ENCODE data around the gene GYS1. TPM values are rescaled to one million over a fixed set of nuclear protein-coding genes. Genes with fewer than 3 reads are reported as not detected.
A peak's percentile ranks its signal among the peaks of the same experiment; 100 is the strongest.
"Not testable (repeated sequence)": the region's sequence is repeated elsewhere in the genome, so short reads cannot be mapped to it uniquely, and the experiment has no call there.

GYS1 gene
- 10 to 100 TPM; 35.9 to 53.8 (median 48.2) TPM for polyA plus RNA-seq (ENCODE audit: insufficient read length in 4 of 4)

DNA sequence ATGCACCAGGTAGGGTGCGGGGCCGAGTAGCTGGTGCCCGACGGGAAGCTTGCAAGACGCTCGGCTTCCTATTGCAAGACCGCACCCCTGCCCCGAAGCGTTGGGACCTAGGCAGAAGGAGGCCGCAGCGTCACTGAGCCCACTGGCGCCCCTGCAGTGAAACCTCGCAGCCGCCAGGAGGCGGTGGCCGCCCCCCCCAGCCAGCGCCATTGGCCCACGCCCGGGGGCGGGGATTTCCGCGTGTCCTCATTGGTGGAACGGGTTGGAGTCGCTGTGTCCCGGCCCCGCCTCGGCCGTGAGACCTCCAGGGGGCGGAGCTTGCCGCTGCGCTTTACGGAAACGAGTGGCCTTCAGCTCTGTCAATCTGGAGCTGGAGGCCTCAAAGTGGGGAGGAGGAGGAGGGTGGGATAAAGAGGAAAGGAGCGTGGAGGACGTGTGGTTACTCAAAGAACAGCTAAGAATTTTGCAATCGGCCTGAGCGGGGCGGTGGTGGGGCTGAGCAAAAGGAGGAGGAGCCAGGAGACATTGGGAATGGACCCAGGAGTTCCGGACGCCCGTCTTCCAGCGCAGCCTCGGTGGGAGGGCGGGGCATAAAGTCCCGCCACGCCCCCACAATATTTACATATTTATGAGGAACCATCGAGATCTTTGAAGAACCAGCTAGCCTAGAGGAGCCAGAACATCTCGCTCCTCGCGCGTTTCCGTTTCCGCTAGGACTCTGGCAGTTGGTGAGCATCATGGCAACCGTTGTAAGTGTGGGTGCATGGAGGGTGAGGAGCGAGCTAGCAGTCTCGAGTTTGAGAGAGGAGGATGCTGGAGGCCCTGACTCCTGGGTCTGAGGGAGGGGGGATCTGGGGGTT lies at the start of gene GYS1, which contains the start of gene RUVBL2:
Gene GYS1 (minus strand): TSS at position 135 of the 860 bp plus-strand sequence. CDS start 197 bp downstream, outside the sequence.
Gene RUVBL2 (plus strand): TSS at position 713 of the 860 bp plus-strand sequence. CDS start 25 bp downstream, at position 738.
- DNase-seq (ENCODE audit: low read depth in 4 of 4, low spot score in 2 of 4): peak; percentile 97 to 99 (median 99)

DNA sequence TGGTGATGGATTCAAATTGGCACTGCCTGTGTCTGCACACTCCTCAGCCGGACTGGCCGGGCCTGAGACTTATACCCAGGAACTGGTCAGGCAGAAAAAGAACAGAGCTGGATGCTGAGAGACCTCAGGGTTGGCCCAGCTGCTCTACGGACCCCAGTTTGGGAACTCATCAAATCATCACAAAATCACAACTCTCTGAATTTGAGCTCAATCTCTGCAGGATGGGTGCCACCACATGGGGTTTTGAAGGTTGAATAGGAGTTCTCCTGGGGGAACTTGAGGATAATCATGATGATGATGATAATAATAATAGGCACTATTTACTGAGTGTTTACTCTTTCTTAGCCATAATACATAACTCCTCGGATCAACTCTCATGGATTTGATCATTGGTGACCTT lies 49.6 kb upstream of the GYS1 start:
- not testable (repeated sequence) for DNase-seq (ENCODE audit: low read depth in 4 of 4, low spot score in 2 of 4)

DNA sequence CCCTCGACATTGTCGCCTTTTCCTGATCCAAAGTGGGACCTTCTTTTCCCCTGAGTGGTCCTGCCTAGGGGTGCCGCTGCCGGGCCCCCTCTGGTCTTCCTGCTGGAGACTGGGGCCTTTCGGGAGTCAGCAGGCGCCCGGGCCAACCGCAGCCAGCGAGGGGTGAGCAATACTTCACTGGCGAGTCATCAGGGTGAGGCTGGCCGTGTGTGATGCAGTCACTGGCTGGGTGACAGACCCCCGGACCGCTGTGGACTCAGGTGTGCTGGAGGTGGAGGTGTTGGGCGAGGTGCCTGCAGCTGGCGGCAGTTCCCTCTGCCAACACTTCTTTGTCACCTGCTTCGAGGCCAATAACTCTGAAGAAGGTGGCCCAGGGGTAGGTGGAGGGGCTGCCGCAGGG lies 49.1 kb upstream of the GYS1 start:
- DNase-seq (ENCODE audit: low read depth in 4 of 4, low spot score in 2 of 4): no peak

DNA sequence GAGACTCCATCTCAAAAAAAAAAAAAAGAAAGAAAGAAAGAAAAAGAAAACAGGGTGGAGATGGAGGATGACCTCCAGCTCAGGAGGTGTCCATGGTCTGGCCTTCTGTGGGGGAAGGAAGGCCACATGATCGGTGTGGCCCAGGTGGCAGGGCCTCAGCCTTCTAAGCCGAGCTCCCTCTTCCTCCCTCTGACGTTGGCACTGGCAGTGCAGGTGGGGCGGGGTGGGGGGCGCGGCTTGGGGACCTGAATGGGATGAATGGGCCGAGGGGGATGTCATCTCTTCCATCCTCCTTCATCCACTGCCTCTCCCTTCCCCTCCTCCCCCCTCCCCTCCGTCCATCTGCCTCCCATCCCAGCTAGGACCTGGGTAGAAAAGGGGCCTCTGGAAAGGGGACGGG lies 46.6 kb upstream of the GYS1 start:
- DNase-seq (ENCODE audit: low read depth in 4 of 4, low spot score in 2 of 4): not testable (repeated sequence)

DNA sequence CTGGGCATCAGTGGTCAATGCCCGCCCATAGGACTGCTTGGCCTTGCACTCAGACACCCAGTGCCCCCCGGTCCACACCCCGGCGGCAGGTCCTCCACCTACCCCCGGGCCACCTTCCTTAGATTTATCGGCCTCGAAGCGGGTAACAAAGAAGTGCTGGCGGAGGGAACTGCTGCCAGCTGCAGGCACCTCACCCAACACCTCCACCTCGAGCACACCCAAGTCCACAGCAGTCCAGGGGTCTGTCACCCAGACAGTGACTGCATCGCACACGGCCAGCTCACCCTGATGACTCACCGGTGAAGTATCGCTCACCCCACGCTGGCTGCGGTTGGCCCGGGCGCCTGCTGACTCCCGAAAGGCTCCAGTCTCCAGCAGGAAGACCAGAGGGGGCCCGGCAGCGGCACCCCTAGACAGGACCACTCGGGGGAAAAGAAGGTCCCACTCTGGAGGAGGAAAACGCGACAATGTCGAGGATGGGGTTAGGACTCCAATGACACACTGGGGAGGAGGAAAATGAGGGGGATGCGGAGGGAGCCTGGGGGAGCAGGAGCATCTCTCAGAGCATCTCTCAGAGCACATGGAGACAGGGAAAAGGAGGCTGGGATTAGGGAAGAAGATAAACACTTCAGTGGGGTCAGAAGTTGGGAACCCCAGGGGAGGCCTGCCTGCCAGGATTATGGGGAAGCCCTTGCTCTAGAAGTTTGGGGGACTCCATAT lies 45.6 kb upstream of the GYS1 start:
- not testable (repeated sequence) for DNase-seq (ENCODE audit: low read depth in 4 of 4, low spot score in 2 of 4)

DNA sequence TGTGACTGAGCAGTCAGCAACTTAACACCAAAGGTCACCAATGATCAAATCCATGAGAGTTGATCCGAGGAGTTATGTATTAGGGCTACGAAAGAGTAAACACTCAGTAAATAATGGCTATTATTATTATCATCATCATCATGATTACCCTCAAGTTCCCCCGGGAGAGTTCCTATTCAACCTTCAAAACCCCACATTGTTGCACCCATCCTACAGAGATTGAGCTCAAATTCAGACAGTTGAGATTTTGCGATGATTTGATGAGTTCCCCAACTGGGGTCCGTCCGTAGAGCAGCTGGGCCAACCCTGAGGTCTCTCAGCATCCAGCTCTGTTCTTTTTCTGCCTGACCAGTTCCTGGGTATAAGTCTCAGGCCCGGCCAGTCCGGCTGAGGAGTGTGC lies 45.0 kb upstream of the GYS1 start:
- not testable (repeated sequence) for DNase-seq (ENCODE audit: low read depth in 4 of 4, low spot score in 2 of 4)

DNA sequence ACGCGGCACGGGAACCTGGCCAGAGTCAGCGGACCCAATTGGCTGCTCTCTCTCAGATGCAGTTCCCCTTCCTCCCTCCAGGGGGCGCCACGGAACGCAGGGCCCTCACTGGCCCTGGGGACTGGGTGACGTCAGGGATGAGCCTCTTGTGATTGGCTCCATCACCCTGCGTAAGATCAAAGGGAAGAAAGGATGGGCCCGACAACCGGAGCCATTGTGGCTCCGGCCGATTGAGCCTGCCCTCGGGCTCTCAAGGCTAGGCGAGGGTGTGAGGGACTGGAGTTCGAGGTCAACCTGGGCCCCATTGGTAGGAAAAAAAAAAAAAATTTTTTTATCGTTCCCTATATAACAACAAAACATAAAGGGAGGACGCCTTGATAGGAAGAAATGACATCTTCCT lies 43.7 kb upstream of the GYS1 start, which contains the start of gene CGB1:
Gene CGB1 (minus strand): TSS at position 81 of the 400 bp plus-strand sequence. CDS start 184 bp downstream, outside the sequence.
- not testable (repeated sequence) for DNase-seq (ENCODE audit: low read depth in 4 of 4, low spot score in 2 of 4)

DNA sequence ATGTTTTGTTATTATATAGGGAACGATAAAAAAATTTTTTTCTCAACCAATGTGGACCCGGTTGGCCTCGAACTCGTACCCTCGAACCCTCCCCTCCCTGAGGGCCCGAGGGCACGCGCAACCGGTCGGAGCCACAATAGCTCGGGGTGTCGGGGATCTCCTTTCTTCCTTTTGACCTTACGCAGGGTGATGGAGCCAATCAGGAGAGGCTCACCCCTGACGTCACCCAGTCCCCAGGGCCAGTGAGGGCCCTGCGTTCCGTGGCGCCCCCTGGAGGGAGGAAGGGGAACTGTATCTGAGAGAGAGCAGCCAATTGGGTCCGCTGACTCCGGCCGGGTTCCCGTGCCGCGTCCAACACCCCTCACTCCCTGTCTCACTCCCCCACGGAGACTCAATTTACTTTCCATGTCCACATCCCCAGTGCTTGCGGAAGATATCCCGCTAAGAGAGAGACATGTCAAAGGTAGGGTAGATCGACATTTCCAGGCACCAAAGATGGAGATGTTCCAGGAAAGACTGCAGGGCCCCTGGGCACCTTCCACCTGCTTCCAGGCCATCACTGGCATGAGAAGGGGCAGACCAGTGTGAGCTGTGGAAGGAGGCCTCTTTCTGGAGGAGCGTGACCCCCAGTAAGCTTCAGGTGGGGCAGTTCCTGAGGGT lies 38.7 kb upstream of the GYS1 start, which contains the start of gene CGB2:
Gene CGB2 (plus strand): TSS at position 249 of the 660 bp plus-strand sequence. CDS start 206 bp downstream, at position 455.
- not testable (repeated sequence) for DNase-seq (ENCODE audit: low read depth in 4 of 4, low spot score in 2 of 4)

DNA sequence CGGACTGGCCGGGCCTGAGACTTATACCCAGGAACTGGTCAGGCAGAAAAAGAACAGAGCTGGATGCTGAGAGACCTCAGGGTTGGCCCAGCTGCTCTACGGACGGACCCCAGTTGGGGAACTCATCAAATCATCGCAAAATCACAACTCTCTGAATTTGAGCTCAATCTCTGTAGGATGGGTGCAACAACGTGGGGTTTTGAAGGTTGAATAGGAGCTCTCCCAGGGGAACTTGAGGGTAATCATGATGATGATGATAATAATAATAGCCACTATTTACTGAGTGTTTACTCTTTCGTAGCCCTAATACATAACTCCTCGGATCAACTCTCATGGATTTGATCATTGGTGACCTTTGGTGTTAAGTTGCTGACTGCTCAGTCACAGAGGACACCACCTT lies 37.2 kb upstream of the GYS1 start:
- DNase-seq (ENCODE audit: low read depth in 4 of 4, low spot score in 2 of 4): not testable (repeated sequence)

DNA sequence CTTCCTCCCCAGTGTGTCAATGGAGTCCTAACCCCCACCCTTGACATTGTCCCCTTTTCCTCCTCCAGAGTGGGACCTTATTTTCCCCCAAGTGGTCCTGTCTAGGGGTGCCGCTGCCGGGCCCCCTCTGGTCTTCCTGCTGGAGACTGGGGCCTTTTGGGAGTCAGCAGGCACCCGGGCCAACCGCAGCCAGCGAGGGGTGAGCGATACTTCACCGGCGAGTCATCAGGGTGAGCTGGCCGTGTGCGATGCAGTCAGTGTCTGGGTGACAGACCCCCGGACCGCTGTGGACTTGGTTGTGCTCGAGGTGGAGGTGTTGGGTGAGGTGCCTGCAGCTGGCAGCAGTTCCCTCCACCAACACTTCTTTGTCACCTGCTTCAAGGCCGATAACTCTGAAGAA lies 36.6 kb upstream of the GYS1 start:
- DNase-seq (ENCODE audit: low read depth in 4 of 4, low spot score in 2 of 4): not testable (repeated sequence)

DNA sequence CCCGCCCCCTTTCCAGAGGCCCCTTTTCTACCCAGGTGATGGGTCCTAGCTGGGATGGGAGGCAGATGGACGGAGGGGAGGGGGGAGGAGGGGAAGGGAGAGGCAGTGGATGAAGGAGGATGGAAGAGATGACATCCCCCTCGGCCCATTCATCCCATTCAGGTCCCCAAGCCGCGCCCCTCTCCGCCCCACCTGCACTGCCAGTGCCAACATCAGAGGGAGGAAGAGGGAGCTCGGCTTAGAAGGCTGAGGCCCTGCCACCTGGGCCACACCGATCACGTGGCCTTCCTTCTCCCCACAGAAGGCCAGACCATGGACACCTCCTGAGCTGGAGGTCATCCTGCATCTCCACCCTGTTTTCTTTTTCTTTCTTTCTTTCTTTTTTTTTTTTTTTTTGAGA lies 35.6 kb upstream of the GYS1 start:
- DNase-seq (ENCODE audit: low read depth in 4 of 4, low spot score in 2 of 4): not testable (repeated sequence)

DNA sequence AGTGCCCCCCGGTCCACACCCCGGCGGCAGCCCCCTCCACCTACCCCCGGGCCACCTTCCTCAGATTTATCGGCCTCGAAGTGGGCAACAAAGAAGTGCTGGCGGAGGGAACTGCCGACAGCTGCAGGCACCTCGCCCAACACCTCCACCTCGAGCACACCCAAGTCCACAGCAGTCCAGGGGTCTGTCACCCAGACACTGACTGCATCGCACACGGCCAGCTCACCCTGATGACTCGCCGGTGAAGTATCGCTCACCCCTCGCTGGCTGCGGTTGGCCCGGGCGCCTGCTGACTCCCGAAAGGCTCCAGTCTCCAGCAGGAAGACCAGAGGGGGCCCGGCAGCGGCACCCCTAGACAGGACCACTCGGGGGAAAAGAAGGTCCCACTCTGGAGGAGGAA lies 32.5 kb upstream of the GYS1 start:
- not testable (repeated sequence) for DNase-seq (ENCODE audit: low read depth in 4 of 4, low spot score in 2 of 4)

DNA sequence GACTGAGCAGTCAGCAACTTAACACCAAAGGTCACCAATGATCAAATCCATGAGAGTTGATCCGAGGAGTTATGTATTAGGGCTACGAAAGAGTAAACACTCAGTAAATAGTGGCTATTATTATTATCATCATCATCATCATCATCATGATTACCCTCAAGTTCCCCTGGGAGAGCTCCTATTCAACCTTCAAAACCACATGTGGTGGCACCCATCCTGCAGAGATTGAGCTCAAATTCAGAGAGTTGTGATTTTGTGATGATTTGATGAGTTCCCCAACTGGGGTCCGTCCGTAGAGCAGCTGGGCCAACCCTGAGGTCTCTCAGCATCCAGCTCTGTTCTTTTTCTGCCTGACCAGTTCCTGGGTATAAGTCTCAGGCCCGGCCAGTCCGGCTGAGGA lies 32.0 kb upstream of the GYS1 start:
- not testable (repeated sequence) for DNase-seq (ENCODE audit: low read depth in 4 of 4, low spot score in 2 of 4)

DNA sequence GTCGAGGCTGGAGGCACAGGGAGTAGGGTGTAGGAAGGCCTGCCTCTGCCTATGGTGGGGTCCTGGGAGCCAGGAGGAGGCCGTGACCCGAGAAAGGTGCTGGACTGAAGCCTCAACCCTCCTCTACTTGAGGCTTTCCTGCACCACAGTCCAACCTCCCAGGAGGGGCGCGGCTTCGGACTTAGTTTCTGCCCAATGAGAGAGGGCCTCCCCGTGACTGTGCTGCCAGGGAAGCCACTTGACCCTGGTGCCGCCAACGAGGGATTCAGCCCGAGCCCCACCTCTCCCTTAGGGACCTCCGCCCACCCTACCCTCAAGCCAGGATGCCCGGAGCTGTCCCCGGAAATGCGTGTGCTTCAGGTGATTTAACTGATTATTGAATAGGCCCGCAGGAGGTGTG lies 31.1 kb upstream of the GYS1 start, which contains the start of gene CGB3:
Gene CGB3 (minus strand): TSS at position 101 of the 400 bp plus-strand sequence. CDS start 362 bp downstream, outside the sequence.
- DNase-seq (ENCODE audit: low read depth in 4 of 4, low spot score in 2 of 4): not testable (repeated sequence)

DNA sequence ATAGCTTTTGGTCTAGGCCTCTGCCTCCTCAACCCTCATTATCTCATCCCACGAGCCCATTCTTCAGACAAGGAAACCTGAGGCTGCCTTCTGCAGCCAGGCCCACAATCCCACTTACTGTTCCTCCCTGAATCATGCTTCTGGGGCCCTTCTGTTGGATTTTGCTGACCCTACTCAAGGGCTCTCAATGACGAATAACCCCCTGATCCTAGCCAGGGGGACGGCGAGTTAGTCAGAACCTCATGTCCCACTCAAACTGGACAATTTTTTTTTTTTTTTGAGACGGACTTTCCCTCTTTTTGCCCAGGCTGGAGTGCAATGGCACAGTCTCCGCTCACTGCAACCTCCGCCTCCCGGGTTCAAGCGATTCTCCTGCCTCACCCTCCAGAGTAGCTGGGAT lies 29.0 kb upstream of the GYS1 start:
- no peak for DNase-seq (ENCODE audit: low read depth in 4 of 4, low spot score in 2 of 4)

DNA sequence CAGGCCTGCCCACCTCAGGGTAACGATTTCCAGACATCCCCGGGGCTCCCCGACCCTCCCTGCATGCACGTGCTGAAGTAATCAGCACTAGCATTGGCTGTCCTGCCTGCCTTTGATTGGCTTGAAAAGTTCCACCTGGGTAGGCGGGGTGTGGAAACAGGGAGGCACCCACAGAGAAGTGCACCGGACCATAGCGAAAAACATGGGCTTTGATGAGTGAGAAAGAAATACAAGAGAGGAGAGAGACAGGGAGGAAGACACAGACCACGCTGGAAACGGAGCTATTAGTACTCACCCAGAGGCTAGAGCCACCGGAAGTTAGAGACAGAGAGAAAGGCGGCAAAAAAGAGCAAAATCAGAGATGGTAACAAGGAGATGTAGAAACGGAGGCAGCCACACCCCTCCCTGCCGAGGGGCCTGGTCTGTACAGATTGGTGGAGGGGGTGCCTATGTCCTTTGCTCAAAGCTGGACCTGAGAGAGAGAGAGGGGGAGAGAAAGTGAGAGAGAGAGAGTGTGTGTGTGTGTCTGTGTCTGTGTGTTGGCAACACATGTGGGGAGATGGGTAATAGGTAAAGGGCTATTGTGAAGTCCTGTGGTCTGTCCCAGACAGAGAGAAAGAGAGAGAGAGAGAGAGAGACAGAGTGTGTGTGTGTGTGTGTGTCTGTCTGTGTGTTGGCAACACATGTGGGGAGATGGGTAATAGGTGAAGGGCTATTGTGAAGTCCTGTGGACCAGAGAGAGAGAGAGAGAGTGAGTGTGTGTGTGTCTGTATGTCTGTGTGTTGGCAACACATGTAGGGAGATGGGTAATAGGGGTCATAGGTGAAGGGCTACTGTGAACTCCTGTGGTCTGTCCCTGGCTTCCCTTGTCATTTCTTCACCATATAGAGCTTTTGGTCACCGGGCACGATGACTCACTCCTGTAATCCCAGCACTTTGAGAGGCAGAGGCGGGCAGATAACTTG lies 28.1 kb upstream of the GYS1 start:
- no peak for DNase-seq (ENCODE audit: low read depth in 4 of 4, low spot score in 2 of 4)

DNA sequence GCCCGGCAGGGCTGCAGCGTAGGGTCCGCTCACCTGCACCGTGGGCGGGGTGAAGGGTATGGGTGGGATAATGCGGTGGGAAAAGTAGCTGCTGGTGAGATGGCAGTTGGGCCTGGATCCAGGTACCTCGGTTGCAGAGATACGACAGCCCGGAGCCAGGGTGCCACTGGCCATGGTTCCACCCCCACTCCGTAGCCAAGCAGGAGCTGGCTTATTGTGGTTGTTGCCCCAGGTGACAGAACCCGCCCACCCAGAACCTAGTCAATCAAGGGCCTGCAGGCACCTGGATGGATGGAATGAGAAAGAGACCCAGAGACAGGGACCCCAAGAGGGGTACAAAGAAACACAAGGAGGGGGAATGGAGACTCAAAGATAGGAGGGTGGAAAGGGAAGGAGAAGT lies 27.2 kb upstream of the GYS1 start:
- DNase-seq (ENCODE audit: low read depth in 4 of 4, low spot score in 2 of 4): no peak

DNA sequence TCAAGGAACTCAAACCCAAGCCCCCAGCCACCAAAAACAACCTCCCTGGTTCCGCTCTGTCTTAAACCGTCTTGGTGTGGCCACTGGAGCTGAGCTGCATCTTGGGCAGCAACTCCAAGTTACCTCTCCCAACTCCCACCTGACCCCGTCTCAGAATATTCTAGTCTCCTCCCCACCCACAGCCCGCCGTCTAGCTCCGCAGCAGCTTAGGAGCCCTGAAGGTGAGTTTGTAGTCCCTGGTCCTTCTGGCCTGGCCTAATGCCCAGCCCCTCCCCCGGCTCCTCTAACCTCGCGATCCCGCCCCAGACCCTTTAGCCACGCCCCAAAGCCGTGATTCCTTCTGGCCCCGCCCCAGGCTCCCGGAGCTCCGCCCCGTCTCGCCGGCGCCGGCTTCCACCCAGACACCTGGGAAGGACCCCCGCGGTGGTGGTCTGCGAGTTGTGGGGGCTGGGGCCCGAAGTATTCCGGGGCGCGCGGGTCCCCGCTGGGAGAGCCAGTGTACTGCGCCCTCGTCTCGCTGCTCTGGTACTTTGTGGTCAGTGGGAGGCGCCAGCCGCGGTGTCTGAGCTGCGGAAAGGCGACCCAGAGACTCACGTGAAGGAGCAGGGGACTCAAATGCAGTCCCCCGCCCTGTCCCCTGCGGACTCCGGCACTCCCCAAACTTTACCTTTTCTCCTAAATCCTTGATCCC lies 26.3 kb upstream of the GYS1 start:
- no peak for DNase-seq (ENCODE audit: low read depth in 4 of 4, low spot score in 2 of 4)

Data from left renal cortex interstitium (tissue), 4 donors.